ENCODE measurements around the gene COQ10B. TPM values are rescaled to one million over a fixed set of nuclear protein-coding genes. Genes with fewer than 3 reads are reported as not detected.

Gene COQ10B
- total and polyA plus RNA-seq, 2 donors (not counting 3 experiments of a cell fraction or from before 2014, with no cell fraction given): 2.4 to 15.1 TPM

GRCh38 chr2:197461057-197461456 is 7.7 kb downstream of the COQ10B start:
- H4K20me1 ChIP-seq (replicated peaks; ENCODE audit: control insufficient read depth, extremely low read depth, insufficient read depth, low read length): no peaks in the 10 kb centered on the region
- TF ChIP-seq FOS (IDR thresholded peaks at IDR 0.05; ENCODE audit: borderline replicate concordance, insufficient read depth, low read length) (no peak), MAX (IDR thresholded peaks at IDR 0.05; ENCODE audit: insufficient read depth, insufficient read length) (no peak), MYC (IDR thresholded peaks at IDR 0.05; ENCODE audit: low read depth, low read length) (no peak), EZH2 (IDR thresholded peaks at IDR 0.05; ENCODE audit: borderline replicate concordance, low read depth, low read length, severe bottlenecking) (no peak), POLR2AphosphoS5 (IDR thresholded peaks at IDR 0.05; ENCODE audit: insufficient read depth, low read depth, low read length) (no peak), JUN (IDR thresholded peaks at IDR 0.05; ENCODE audit: borderline replicate concordance, insufficient read depth, insufficient read length, low read depth) (no peak), POLR2A (IDR thresholded peaks at IDR 0.05; ENCODE audit: low read depth, low read length) (no peak), CTCF (IDR thresholded peaks at IDR 0.05; ENCODE audit: extremely low read depth in 1 of 2, insufficient read depth in 1 of 2, low read depth in 1 of 2, low read length in 2 of 2) (no peak), GATA2 (IDR thresholded peaks at IDR 0.05; ENCODE audit: insufficient read depth, insufficient read length, low read depth, low read length) (no peak)
- CTCF ChIA-PET: interaction anchor here (1.6 kb wide), 1 partner anchor 15 kb away, joined by 5 read pairs; no protein-coding TSS in a partner anchor
- H3K27ac ChIP-seq (ENCODE audit: insufficient read depth, low read depth, low read length): no peak overlapping the region
- no peaks in the 10 kb centered on the region for H3K27me3 ChIP-seq (ENCODE audit: control insufficient read depth in 2 of 2, insufficient read depth in 2 of 2, low read length in 2 of 2)
- H2AFZ ChIP-seq (ENCODE audit: low read depth, low read length): no peak overlapping the region
- intact Hi-C loops (cut with micrococcal nuclease): no loop called here
- POLR2A ChIA-PET: interaction anchor here (0.7 to 1.2 kb wide), 2 partner anchors 8 to 980 kb away, joined by 3 to 5 read pairs; partner anchors contain the start of gene COQ10B
- H3K79me2 ChIP-seq (ENCODE audit: control insufficient read depth, insufficient read depth, low read length): peaks cover 37% of the 10 kb centered on the region
- BruUV-seq (replicated peaks): no TSS peak
- H3K9me3 ChIP-seq (replicated peaks; ENCODE audit: control insufficient read depth, insufficient read depth, low read length): no peaks in the 10 kb centered on the region
- H3K9ac ChIP-seq (replicated peaks; ENCODE audit: extremely low read depth, insufficient read depth, low read length): no peak overlapping the region
- H3K9me1 ChIP-seq (replicated peaks; ENCODE audit: control insufficient read depth, extremely low read depth, insufficient read depth, low read length): no peaks in the 10 kb centered on the region
- dilution Hi-C loops (cut with MboI; ENCODE audit: extremely low pct_ligation_motif_present, low sequenced_read_pairs): no loop called here
- H3K36me3 ChIP-seq (ENCODE audit: control insufficient read depth in 2 of 2, extremely low read depth in 1 of 2, insufficient read depth in 2 of 2, low read length in 2 of 2): peaks cover 7 to 10% of the 10 kb centered on the region in 2 experiments
- FAIRE-seq: peak; percentile 58
- no peak overlapping the region for H3K4me3 ChIP-seq (replicated peaks in 1 of 3; ENCODE audit: insufficient read depth in 1 of 3, low read depth in 1 of 3, low read length in 3 of 3)
- no peak overlapping the region for H3K4me2 ChIP-seq (ENCODE audit: insufficient read depth, low read length)
- H3K4me1 ChIP-seq (ENCODE audit: control insufficient read depth, extremely low read depth, insufficient read depth, low read length): no peaks in the 10 kb centered on the region
- no peak for DNase-seq (ENCODE audit: low read depth, low spot score)

Measured in endothelial cell of umbilical vein (primary cell).